Measurements from ENCODE around the gene MAP4K2. TPM values are rescaled to one million over a fixed set of nuclear protein-coding genes. Genes with fewer than 3 reads are reported as not detected.
A peak's percentile ranks its signal among the peaks of the same experiment; 100 is the strongest.

MAP4K2 gene
- total RNA-seq, 1 donor from 2014 or later: 7.5 TPM

DNA sequence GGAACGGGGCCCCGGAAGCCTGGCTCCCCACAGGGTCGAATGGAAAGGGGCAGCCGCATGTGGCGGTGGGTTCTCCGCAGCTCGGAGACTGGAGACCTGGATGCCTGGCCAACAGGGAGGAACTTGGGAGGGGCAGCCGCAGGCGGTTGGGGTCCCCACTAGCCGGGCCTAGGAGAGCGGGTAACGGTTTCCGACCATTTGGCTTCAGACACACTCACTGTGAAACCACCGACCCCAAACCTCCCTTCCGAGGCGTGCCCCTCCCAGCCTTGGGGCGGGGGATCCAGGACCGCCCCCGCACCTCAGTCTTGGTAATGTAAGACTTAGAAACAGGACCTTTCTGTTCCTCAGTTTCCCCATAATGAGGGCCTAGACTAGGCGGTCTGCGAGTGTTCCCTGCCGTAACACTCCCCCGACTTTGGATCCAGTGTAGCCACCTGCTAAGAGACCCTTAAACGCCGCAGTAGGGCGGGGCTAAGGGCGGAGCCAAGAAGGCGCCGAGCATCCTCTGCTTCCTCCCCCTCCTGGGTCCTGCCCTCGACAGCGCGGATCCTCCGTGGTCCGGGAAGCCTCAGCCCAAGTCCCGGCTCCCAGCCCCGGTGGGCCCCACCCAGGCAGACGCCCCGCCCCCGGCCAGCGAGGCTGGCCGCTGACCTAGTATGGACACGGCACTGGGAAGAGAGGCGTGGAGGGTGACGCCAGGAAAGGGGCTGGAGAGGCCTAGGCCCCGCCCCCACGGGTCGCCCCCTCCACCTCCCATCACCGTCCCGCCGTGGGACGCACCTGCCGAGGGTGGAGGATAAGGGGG lies 57.3 kb downstream of the MAP4K2 start:
- intact Hi-C loops (cut with micrococcal nuclease): no loop called here
- H3K4me3 ChIP-seq: peak overlapping the region; percentile 77
- peak; percentile 92 for DNase-seq
- peak overlapping the region; percentile 99 for H3K27ac ChIP-seq (replicated peaks)
- TF ChIP-seq, protein P1, sequence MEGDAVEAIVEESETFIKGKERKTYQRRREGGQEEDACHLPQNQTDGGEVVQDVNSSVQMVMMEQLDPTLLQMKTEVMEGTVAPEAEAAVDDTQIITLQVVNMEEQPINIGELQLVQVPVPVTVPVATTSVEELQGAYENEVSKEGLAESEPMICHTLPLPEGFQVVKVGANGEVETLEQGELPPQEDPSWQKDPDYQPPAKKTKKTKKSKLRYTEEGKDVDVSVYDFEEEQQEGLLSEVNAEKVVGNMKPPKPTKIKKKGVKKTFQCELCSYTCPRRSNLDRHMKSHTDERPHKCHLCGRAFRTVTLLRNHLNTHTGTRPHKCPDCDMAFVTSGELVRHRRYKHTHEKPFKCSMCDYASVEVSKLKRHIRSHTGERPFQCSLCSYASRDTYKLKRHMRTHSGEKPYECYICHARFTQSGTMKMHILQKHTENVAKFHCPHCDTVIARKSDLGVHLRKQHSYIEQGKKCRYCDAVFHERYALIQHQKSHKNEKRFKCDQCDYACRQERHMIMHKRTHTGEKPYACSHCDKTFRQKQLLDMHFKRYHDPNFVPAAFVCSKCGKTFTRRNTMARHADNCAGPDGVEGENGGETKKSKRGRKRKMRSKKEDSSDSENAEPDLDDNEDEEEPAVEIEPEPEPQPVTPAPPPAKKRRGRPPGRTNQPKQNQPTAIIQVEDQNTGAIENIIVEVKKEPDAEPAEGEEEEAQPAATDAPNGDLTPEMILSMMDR (IDR thresholded peaks at IDR 0.05; ENCODE audit: borderline replicate concordance): no peak
- peaks cover 13% of the 10 kb centered on the region for H3K36me3 ChIP-seq
- no peaks in the 10 kb centered on the region for H3K27me3 ChIP-seq (ENCODE audit: low read depth)
- peaks cover 49% of the 10 kb centered on the region for H3K4me1 ChIP-seq
- no peaks in the 10 kb centered on the region for H3K9me3 ChIP-seq (replicated peaks)

DNA sequence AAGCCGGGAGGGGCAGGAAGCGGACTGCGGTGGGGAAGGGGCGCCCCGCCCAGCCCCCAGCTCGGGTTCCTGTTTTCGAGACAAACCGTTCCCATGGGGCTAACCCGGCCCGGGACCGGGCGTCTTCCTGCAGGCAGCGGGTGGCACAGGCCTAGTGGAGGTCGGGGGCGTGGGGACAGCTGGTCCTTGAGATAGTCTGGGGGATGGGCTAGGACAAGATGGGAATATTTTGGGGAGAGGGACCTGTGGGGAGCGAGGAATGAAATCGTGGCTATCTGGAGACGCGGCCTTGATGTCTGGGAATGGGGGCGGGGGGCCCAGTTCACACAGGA lies 57.9 kb downstream of the MAP4K2 start:
- Histone ChIP-seq H3K4me1 (peaks cover 49% of the 10 kb centered on the region), H3K9me3 (replicated peaks) (no peaks in the 10 kb centered on the region), H3K27ac (replicated peaks) (peak overlapping the region; percentile 99), H3K4me3 (peak overlapping the region; percentile 77), H3K36me3 (peaks cover 7% of the 10 kb centered on the region), H3K27me3 (ENCODE audit: low read depth) (no peaks in the 10 kb centered on the region)
- intact Hi-C loops (cut with micrococcal nuclease): no loop called here
- DNase-seq: peak; percentile 88
- TF ChIP-seq, protein P1 (IDR thresholded peaks at IDR 0.05; ENCODE audit: borderline replicate concordance): no peak

DNA sequence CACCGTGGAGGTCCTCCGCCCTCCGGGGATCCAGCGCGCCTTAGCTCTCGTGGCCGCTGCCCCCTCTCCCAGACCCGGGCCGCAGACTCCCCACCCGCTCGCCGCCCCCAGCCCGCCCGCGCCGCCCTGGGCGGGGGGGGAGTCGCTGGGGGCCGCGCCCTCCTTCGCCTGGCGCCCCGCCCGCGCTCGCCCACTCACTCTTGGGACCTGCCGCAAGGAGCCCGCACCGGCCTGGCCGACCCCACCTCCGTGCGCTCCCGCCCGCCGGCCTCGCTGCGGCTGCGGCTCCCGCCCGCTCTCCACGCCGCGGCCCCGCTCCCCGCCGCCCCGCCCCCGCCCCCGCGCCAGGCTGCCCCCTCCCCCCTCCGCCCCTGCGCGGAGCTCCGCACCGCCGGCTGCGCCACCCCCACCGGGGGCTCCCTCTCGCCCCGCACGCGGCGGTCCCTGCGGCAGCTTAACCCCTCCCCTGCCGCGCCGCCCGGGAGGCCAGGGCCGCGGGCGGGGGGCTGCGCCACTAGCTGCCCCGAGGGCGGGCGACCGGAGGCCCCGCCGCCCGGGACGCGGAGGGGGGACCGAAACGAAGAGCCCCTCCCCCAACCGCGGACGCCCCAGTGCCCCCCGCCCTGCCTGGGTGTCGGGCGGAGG lies 58.3 kb downstream of the MAP4K2 start:
- TF ChIP-seq, protein P1 (IDR thresholded peaks at IDR 0.05; ENCODE audit: borderline replicate concordance): no peak

DNA sequence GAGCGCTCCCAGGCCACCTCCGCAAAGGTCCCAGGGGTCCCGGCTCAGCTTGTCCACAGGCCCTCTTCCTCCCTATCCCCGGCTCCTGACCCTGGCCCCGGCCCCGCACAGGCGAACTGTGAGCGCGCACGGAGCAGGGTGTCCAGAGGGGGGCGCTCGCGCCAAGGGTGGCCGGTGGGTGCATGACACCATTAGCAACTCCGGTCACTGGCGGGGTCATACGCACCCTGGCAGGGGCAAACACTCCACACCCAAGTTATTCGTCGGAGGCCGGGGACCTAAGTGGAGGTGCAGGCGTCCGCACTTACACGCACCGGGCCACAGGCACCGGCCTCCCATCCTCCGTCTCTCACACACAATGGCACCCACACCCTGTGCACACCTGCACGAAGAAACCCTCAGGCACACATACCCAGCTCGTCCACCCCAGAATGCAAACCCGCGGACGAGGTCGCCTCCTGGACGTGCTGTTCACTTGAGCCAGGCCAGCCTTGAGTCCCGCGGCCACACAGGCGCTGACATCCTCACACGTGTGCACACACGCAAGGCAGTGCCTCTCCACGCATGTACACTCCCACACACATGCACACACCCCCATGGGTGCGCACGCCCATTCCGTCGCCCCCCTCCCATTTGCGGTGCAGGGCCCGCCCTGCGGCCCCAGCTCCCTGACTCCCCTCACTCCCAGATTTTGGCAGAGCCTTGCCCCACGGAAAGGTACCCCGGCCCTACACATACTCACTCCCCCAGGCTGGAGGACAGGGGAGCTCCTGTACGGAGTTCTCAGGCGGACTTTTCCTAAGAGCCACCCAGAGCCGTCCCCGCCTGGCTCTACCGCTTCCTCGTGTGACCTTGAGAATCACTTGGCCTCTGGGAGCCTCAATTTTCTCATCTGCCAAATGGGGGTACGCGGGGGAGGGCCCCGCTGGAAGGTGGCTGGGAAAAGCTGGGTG lies 59.1 kb downstream of the MAP4K2 start, which contains the start of gene RASGRP2:
TSS of gene RASGRP2 (minus strand) at position 552 of the 953 bp plus-strand sequence. CDS start 1,276 bp downstream, outside the sequence.
- H3K27me3 ChIP-seq (ENCODE audit: low read depth): no peaks in the 10 kb centered on the region
- H3K4me1 ChIP-seq: peaks cover 49% of the 10 kb centered on the region
- H3K27ac ChIP-seq (replicated peaks): peak within 1 kb of the TSS; percentile 99
- DNase-seq: peak; percentile 88
- no peaks in the 10 kb centered on the region for H3K9me3 ChIP-seq (replicated peaks)
- peak within 1 kb of the TSS; percentile 77 for H3K4me3 ChIP-seq
- TF ChIP-seq, protein P1 (IDR thresholded peaks at IDR 0.05; ENCODE audit: borderline replicate concordance): peak; percentile 78
- peaks cover 6% of the 10 kb centered on the region for H3K36me3 ChIP-seq
- intact Hi-C loops (cut with micrococcal nuclease): no loop called here

More for the DNA sequence above, 58.3 kb downstream of the MAP4K2 start:
- Histone ChIP-seq H3K4me1 (peaks cover 49% of the 10 kb centered on the region), H3K9me3 (replicated peaks) (no peaks in the 10 kb centered on the region), H3K36me3 (peaks cover 6% of the 10 kb centered on the region), H3K4me3 (peak overlapping the region; percentile 77), H3K27ac (replicated peaks) (peak overlapping the region; percentile 99), H3K27me3 (ENCODE audit: low read depth) (no peaks in the 10 kb centered on the region)
- intact Hi-C loops (cut with micrococcal nuclease): no loop called here
- no peak for DNase-seq

Measured in left ventricle myocardium inferior (tissue), 1 donor.